ENCODE data around the gene TMEM184A. TPM values are rescaled to one million over a fixed set of nuclear protein-coding genes. Genes with fewer than 3 reads are reported as not detected.

TMEM184A gene
- total RNA-seq, 1 experiment from 2014 or later, result 1.2 TPM

DNA sequence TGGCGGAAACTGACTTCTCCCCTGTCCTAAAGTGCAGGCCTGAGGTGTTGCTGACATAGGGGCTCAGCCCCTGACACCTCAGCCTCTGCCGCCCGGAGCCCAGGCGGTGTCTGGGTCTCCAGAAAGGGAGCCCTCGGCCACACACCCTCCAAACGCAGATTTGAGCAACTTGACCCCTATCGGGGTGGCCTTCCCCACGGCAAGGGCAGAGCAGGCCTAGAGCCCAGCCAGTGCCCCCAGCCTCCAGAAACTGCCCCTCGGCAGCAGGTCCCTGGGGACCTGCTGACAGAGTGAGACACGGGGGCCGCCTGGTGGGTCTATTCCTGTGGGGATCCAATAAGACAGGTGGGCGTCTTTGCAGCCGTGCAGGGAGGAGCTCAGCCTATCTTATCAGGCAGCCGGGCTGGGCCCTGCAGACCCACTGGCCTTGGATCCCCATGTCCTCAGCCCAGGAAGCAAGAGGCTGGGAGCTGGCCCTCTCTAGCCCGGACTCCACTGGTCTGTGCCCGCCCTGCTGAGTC is 11.0 kb downstream of the TMEM184A start:
- no peak overlapping the region for H3K4me3 ChIP-seq (ENCODE audit: insufficient read depth, low read depth, low read length)
- H3K27me3 ChIP-seq (ENCODE audit: control insufficient read depth, insufficient read depth, low read length), result no peaks in the 10 kb centered on the region
- H3K36me3 ChIP-seq (replicated peaks; ENCODE audit: control insufficient read depth, insufficient read depth, low read length), result no peaks in the 10 kb centered on the region; the same call in 1 of the 2 replicates
- DNase-seq, result no peak

GRCh38 chr7:1544178-1544895 is 11.7 kb downstream of the TMEM184A start:
- no peaks in the 10 kb centered on the region for H3K27me3 ChIP-seq (ENCODE audit: control insufficient read depth, insufficient read depth, low read length)
- no peak for DNase-seq
- H3K36me3 ChIP-seq (replicated peaks; ENCODE audit: control insufficient read depth, insufficient read depth, low read length), result no peaks in the 10 kb centered on the region; the same call in 1 of the 2 replicates
- no peak overlapping the region for H3K4me3 ChIP-seq (ENCODE audit: insufficient read depth, low read depth, low read length)

DNA sequence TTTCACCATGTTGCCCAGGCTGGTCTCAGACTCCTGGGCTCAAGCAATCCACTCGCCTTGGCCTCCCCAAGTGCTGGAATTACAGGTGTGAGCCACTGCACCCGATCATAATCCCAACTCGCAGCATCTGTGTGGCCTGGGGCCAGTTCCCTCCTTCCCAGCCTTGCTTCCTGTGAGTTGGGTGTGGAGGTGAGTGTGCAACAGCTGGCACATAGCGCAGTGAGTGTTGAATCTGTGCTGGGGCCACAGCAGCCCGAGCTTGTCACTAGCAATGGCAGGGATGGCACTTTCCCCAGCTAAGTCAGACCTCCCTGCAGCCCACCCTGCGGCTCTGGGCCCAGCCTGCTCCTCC is 12.2 kb downstream of the TMEM184A start:
- no peaks in the 10 kb centered on the region for H3K27me3 ChIP-seq (ENCODE audit: control insufficient read depth, insufficient read depth, low read length)
- no peaks in the 10 kb centered on the region; the same call in 1 of the 2 replicates for H3K36me3 ChIP-seq (replicated peaks; ENCODE audit: control insufficient read depth, insufficient read depth, low read length)
- H3K4me3 ChIP-seq (ENCODE audit: insufficient read depth, low read depth, low read length), result no peak overlapping the region
- no peak for DNase-seq

- Histone ChIP-seq H3K27me3 (ENCODE audit: control insufficient read depth, insufficient read depth, low read length) (no peaks in the 10 kb centered on the region), H3K36me3 (replicated peaks; ENCODE audit: control insufficient read depth, insufficient read depth, low read length) (no peaks in the 10 kb centered on the region; the same call in 1 of the 2 replicates), H3K4me3 (ENCODE audit: insufficient read depth, low read depth, low read length) (no peak overlapping the region)
- no peak for DNase-seq
Observed at GRCh38 chr7:1542841-1543747, 12.9 kb downstream of the TMEM184A start.

DNA sequence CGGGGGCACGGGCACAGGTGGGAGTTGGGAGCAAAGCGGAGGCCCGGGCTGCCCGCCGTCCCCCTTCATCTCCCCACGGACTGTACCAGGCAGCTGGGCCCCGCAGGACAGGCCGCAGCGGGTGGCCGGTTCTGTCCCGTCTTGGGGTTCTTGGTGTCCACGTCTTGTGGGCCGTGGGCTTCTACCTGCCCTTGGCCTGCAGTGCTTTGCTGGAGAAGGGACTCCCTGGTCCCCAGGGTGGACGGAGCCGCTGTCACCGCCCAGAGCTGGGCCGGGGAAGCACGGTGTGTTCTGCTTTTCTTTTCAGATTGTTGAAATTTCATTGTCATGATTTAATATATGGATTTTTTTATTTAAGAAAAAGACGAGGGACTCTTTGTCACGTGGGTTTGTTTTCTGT is 13.7 kb downstream of the TMEM184A start:
- H3K4me3 ChIP-seq (ENCODE audit: insufficient read depth, low read depth, low read length), result no peak overlapping the region
- no peak for DNase-seq
- no peaks in the 10 kb centered on the region for H3K27me3 ChIP-seq (ENCODE audit: control insufficient read depth, insufficient read depth, low read length)
- no peaks in the 10 kb centered on the region; the same call in 1 of the 2 replicates for H3K36me3 ChIP-seq (replicated peaks; ENCODE audit: control insufficient read depth, insufficient read depth, low read length)

GRCh38 chr7:1541431-1542162 is 14.4 kb downstream of the TMEM184A start:
- Histone ChIP-seq H3K4me3 (ENCODE audit: insufficient read depth, low read depth, low read length) (no peak overlapping the region), H3K27me3 (ENCODE audit: control insufficient read depth, insufficient read depth, low read length) (no peaks in the 10 kb centered on the region), H3K36me3 (replicated peaks; ENCODE audit: control insufficient read depth, insufficient read depth, low read length) (no peaks in the 10 kb centered on the region; the same call in 1 of the 2 replicates)
- DNase-seq, result no peak

DNA sequence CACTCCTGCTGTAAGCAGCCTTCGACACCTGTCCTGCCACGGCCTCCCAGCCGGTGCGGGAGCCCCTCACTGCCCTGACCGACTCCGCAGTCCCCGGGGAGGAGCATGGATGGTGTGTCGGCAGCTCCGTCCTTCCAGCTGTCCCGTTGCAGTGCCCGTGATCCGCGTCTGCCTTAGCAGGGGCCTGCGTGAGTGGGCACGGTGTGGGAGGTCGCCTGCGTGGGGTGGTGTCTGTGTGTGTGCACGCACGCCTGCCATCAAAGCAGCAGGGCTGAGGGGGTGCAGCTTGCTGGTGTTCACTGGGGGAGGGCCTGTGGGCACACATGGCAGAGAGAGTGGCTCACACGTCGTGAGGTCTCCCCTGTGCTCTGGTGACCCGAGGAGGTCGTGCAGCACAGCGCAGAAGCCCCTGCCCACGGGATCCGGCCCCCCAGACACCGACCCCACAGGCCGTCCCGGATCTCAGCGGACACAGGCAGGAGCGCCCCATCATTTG is 15.2 kb downstream of the TMEM184A start:
- no peaks in the 10 kb centered on the region for H3K27me3 ChIP-seq (ENCODE audit: control insufficient read depth, insufficient read depth, low read length)
- no peak overlapping the region for H3K4me3 ChIP-seq (ENCODE audit: insufficient read depth, low read depth, low read length)
- no peaks in the 10 kb centered on the region; the same call in 1 of the 2 replicates for H3K36me3 ChIP-seq (replicated peaks; ENCODE audit: control insufficient read depth, insufficient read depth, low read length)
- no peak for DNase-seq

DNA sequence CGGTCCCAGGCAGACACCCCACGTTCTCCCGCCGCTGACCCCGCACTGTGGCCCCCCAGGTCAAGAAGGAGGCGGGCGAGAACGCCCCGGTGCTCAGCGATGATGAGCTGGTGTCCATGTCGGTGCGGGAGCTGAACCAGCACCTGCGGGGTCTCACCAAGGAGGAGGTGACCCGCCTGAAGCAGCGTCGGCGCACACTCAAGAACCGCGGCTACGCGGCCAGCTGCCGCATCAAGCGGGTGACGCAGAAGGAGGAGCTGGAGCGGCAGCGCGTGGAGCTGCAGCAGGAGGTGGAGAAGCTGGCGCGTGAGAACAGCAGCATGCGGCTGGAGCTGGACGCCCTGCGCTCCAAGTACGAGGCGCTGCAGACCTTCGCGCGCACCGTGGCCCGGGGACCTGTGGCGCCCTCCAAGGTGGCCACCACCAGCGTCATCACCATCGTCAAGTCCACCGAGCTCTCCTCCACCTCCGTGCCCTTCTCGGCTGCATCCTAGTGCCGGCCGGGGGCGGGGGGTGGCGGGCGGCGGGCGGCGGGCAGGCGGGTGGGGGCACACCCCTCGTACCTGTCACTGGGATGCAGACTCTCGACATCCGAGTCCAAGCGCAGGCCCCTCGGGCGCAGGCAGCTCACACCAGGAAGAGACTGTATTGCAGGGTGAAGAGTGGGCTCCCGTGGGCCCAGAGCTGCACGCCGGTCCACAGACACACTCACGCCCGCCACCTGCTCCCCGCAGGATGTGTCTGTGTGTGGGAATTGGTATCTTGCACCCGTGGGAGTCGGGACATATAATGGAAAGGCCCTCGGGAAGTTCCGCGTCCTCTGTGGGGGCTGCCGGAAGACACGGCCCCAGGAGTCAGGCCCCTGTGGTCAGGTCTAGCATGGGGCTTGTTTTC is 15.9 kb downstream of the TMEM184A start:
- H3K27me3 ChIP-seq (ENCODE audit: control insufficient read depth, insufficient read depth, low read length), result no peaks in the 10 kb centered on the region
- DNase-seq, result no peak
- no peak overlapping the region for H3K4me3 ChIP-seq (ENCODE audit: insufficient read depth, low read depth, low read length)
- no peaks in the 10 kb centered on the region; the same call in 1 of the 2 replicates for H3K36me3 ChIP-seq (replicated peaks; ENCODE audit: control insufficient read depth, insufficient read depth, low read length)

DNA sequence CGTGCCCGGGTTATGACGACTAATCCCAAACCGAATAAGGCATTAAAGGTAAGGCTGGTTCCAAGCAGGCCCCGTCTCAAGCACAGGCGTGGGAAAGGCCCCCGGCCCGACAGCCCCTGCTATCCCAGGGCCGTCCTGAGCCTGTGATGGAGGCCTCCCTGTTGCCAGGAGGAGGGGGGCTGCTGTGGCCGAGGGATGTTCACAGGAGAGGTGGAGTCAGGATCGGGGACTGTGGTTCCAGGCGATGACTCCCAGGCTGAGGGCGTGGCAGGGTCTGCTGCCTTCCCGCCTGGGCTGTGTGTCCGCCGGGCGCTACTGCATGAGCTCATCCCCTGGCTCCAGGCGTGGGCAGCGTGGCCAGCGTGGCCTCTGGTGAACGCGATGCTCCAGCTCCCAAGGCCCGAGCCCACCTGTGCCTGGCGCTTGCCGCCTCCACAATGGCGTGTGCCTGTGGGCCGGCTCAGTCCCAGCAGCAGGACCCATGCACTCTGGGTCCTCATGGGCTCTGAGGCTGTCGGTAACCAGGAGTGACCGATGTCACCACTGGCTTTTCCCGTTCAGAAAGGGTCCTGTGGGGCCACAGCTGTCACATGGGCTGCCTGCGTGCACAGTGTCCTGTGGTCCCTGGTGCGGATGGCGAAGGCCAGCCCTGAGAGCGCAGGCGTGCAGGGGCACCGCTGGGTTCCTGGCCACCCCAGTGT is 16.7 kb downstream of the TMEM184A start:
- Histone ChIP-seq H3K27me3 (ENCODE audit: control insufficient read depth, insufficient read depth, low read length) (no peaks in the 10 kb centered on the region), H3K36me3 (replicated peaks; ENCODE audit: control insufficient read depth, insufficient read depth, low read length) (no peaks in the 10 kb centered on the region; the same call in 1 of the 2 replicates), H3K4me3 (ENCODE audit: insufficient read depth, low read depth, low read length) (no peak overlapping the region)
- DNase-seq, result no peak

DNA sequence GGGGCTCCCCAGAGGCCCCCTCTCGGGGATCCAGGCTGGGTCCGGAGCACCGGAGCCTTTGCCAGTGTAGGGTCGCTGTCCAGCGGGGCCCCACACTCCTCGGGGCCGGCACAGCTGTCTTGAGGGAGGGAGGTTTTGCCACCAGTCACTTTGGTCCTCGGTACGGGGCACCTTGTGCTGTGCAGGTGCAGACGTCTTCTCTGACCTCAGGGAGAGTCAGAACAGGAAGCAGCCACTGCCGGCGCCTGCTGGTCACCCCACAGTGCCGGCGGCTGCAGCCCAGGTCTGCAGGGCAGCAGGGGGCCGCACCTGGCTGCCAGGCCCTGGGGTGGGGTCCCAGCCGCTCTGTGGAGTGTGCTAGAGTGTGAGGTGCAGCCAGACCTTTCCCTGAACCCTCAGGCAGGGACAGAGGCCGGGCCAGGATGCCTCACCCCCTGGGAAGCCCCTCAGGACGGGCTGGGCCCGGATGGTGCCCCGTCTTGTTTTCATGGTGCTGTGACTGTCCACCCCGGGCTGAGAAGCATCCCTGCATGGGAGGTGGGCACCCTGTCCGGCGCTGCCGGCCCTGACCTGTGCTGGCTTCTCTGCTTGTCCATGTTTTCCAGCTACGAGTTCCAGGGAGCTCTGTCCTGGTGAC is 17.3 kb downstream of the TMEM184A start:
- H3K27me3 ChIP-seq (ENCODE audit: control insufficient read depth, insufficient read depth, low read length), result no peaks in the 10 kb centered on the region
- no peak for DNase-seq
- H3K36me3 ChIP-seq (replicated peaks; ENCODE audit: control insufficient read depth, insufficient read depth, low read length), result no peaks in the 10 kb centered on the region; the same call in 1 of the 2 replicates
- no peak overlapping the region for H3K4me3 ChIP-seq (ENCODE audit: insufficient read depth, low read depth, low read length)

GRCh38 chr7:1537535-1538412 is 18.2 kb downstream of the TMEM184A start:
- Histone ChIP-seq H3K4me3 (ENCODE audit: insufficient read depth, low read depth, low read length) (no peak overlapping the region), H3K36me3 (replicated peaks; ENCODE audit: control insufficient read depth, insufficient read depth, low read length) (no peaks in the 10 kb centered on the region; the same call in 1 of the 2 replicates)
- DNase-seq, result peak; percentile 92

More at GRCh38 chr7:1537535-1538412, 18.2 kb downstream of the TMEM184A start:
- no peaks in the 10 kb centered on the region for H3K27me3 ChIP-seq (ENCODE audit: control insufficient read depth, insufficient read depth, low read length)

Measured in H7 (cell line).